Measurements from ENCODE around the gene TAF11L11.
"Not testable (repeated sequence)": the region's sequence is repeated elsewhere in the genome, so short reads cannot be mapped to it uniquely, and the experiment has no call there.

TAF11L11 gene

GRCh38 chr5:17603880-17604279 is at the start of gene TAF11L11:
Gene TAF11L11, plus strand, starts transcription at chr5:17604183.
- DNase-seq: not testable (repeated sequence)

- DNase-seq: not testable (repeated sequence)
Observed at GRCh38 chr5:17585658-17586057, 18.3 kb upstream of the TAF11L11 start, which contains the start of gene TAF11L7. Gene TAF11L7, minus strand, starts transcription at chr5:17585758.

- not testable (repeated sequence) for DNase-seq
Observed at GRCh38 chr5:17590860-17591259, 13.1 kb upstream of the TAF11L11 start, which contains the start of gene TAF11L8. Gene TAF11L8, minus strand, starts transcription at chr5:17590960.

- not testable (repeated sequence) for DNase-seq
Observed at GRCh38 chr5:17594255-17594654, 9.7 kb upstream of the TAF11L11 start, which contains the start of gene TAF11L9. Gene TAF11L9, minus strand, starts transcription at chr5:17594394.

GRCh38 chr5:17597728-17598127 is 6.3 kb upstream of the TAF11L11 start, which contains the start of gene TAF11L10:
Gene TAF11L10, minus strand, starts transcription at chr5:17597828.
- DNase-seq: not testable (repeated sequence)

- no peak for DNase-seq
Observed at GRCh38 chr5:17604951-17605350, 968 bp downstream of the TAF11L11 start.

- DNase-seq: not testable (repeated sequence)
Observed at GRCh38 chr5:17607461-17607860, 3.5 kb downstream of the TAF11L11 start.

- DNase-seq: not testable (repeated sequence)
Observed at GRCh38 chr5:17610092-17610491, 6.1 kb downstream of the TAF11L11 start, which contains the start of gene TAF11L12. Gene TAF11L12, plus strand, starts transcription at chr5:17610392.

GRCh38 chr5:17614872-17615605 is 11.1 kb downstream of the TAF11L11 start:
- no peak for DNase-seq

GRCh38 chr5:17619354-17619753 is 15.4 kb downstream of the TAF11L11 start:
- no peak for DNase-seq

GRCh38 chr5:17620627-17621026 is 16.6 kb downstream of the TAF11L11 start:
- DNase-seq: no peak

GRCh38 chr5:17625686-17626085 is 21.7 kb downstream of the TAF11L11 start:
- DNase-seq: no peak

GRCh38 chr5:17631788-17632187 is 27.8 kb downstream of the TAF11L11 start, which contains the start of gene TAF11L13:
Gene TAF11L13, plus strand, starts transcription at chr5:17632088.
- not testable (repeated sequence) for DNase-seq

GRCh38 chr5:17634160-17634559 is 30.2 kb downstream of the TAF11L11 start, which contains the start of gene TAF11L14:
Gene TAF11L14, plus strand, starts transcription at chr5:17634460.
- no peak for DNase-seq

GRCh38 chr5:17649232-17649631 is 45.2 kb downstream of the TAF11L11 start:
- not testable (repeated sequence) for DNase-seq

- DNase-seq: not testable (repeated sequence)
Observed at GRCh38 chr5:17655201-17655759, 51.3 kb downstream of the TAF11L11 start.

Measured in bone marrow (tissue), 2 donors.